SK-N-SH (cell line): ENCODE results near the gene MANEAL. TPM values are rescaled to one million over a fixed set of nuclear protein-coding genes. Genes with fewer than 3 reads are reported as not detected.
A peak's percentile ranks its signal among the peaks of the same experiment; 100 is the strongest.

ENCODE experiments used
- CTCF ChIA-PET: fragments of 300-600, 350-600 bp; formaldehyde crosslinking; extraction: SDS; loops from one replicate; lab custom pipeline; 2021; lab: Yijun Ruan, JAX
- POLR2A ChIA-PET: fragments of 350-600 bp; sonication (Branson Sonifier 250); formaldehyde crosslinking; extraction: SDS; loops from one replicate; lab custom pipeline; 2020; ENCODE audit warnings: antibody characterized with exemption, inconsistent platforms; lab: Yijun Ruan, JAX
- DNase-seq: peaks from one replicate; pipeline ENCODE4 v3.0.0; 2012
- H2AFZ ChIP-seq: fragments of 200-600 bp; sonication (generic); 2 replicates; pipeline ENCODE4 v1.8.1; 2016; ENCODE audit warnings: antibody characterized with exemption, mild to moderate bottlenecking, low read depth
- H3F3A ChIP-seq: fragments of 200-600 bp; sonication (generic); replicated peaks from 2 replicates; pipeline ENCODE3; 2016; ENCODE audit warnings: antibody characterized with exemption, mild to moderate bottlenecking; ENCODE audit not compliant: insufficient read depth
- H3K27ac ChIP-seq, 2 experiments: fragments of 200-500 bp in 1 of 2; fragments of 200-600 bp in 1 of 2; sonication (Bioruptor generic) in 1 of 2; sonication (generic), shearing (Covaris generic) in 1 of 2; 2 replicates each; pipeline versions ENCODE4 v1.5.1 to v1.6.1; 2014 to 2016; ENCODE audit warnings: low read depth in 2 of 2, inconsistent platforms in 1 of 2, low read length in 1 of 2, mild to moderate bottlenecking in 1 of 2, mixed read lengths in 1 of 2
- H3K27me3 ChIP-seq: fragments of 200-600 bp; sonication (generic), shearing (Covaris generic); 2 replicates; pipeline ENCODE4 v1.6.1; 2016; ENCODE audit warnings: mixed run types; ENCODE audit not compliant: insufficient read depth
- H3K36me3 ChIP-seq, 2 experiments: fragments of 200-500 bp in 1 of 2; fragments of 200-600 bp in 1 of 2; sonication (Bioruptor generic) in 1 of 2; sonication (generic) in 1 of 2; replicated peaks in 1 of 2; 2 replicates each; pipeline versions ENCODE3 to v1.5.1; 2014 to 2016; ENCODE audit warnings: low read length in 1 of 2, mild to moderate bottlenecking in 1 of 2; ENCODE audit not compliant: insufficient read depth in 2 of 2, control insufficient read depth in 1 of 2
- H3K4me1 ChIP-seq, 2 experiments: fragments of 200-500 bp in 1 of 2; fragments of 200-600 bp in 1 of 2; sonication (Bioruptor generic) in 1 of 2; sonication (generic), shearing (Covaris generic) in 1 of 2; 2 replicates each; pipeline versions ENCODE4 v1.5.1 to v1.6.1; 2014 to 2016; ENCODE audit warnings: low read depth in 1 of 2, low read length in 1 of 2, mixed run types in 1 of 2; ENCODE audit not compliant: insufficient read depth in 2 of 2, control insufficient read depth in 1 of 2
- H3K4me2 ChIP-seq: fragments of 200-600 bp; sonication (generic), shearing (Covaris generic); 2 replicates; pipeline ENCODE4 v1.6.1; 2017; ENCODE audit warnings: mixed run types
- H3K4me3 ChIP-seq, 2 experiments: fragments of 200-500 bp in 1 of 2; fragments of 200-600 bp in 1 of 2; sonication (Bioruptor generic) in 1 of 2; sonication (generic), shearing (Covaris generic) in 1 of 2; 2 replicates each; pipeline versions ENCODE4 v1.5.1 to v1.8.1; 2014 to 2016; ENCODE audit warnings: low read depth in 2 of 2, inconsistent platforms in 1 of 2, low read length in 1 of 2, mild to moderate bottlenecking in 1 of 2, mixed read lengths in 1 of 2, moderate library complexity in 1 of 2
- H3K79me2 ChIP-seq: fragments of 200-600 bp; sonication (generic); 2 replicates; pipeline ENCODE4 v1.8.1; 2017; ENCODE audit warnings: mild to moderate bottlenecking; ENCODE audit not compliant: insufficient read depth
- H3K9ac ChIP-seq: fragments of 200-600 bp; sonication (generic); 2 replicates; pipeline ENCODE4 v1.6.1; 2017; ENCODE audit warnings: mixed run types
- H3K9me2 ChIP-seq: fragments of 200-600 bp; sonication (generic); 2 replicates; pipeline ENCODE4 v1.6.1; 2017; ENCODE audit warnings: mixed run types
- H3K9me3 ChIP-seq: fragments of 200-600 bp; sonication (generic); 2 replicates; pipeline ENCODE4 v1.6.1; 2017; ENCODE audit warnings: mixed run types, mild to moderate bottlenecking, moderate library complexity
- H4K20me1 ChIP-seq: fragments of 200-600 bp; sonication (generic); 2 replicates; pipeline ENCODE4 v1.6.1; 2017; ENCODE audit warnings: mild to moderate bottlenecking, mixed run types; ENCODE audit not compliant: insufficient read depth
- EZH2phosphoT487 ChIP-seq: fragments of 200-600 bp; sonication (generic); IDR thresholded peaks from 2 replicates; pipeline ENCODE4 v1.6.1; 2017; ENCODE audit warnings: low read depth, mixed run types, mild to moderate bottlenecking, antibody characterized with exemption, moderate library complexity, borderline replicate concordance
- FOSL2 ChIP-seq: IDR thresholded peaks from 2 replicates; pipeline ENCODE4 v1.4.0; 2012; ENCODE audit warnings: low read depth, mild to moderate bottlenecking, moderate library complexity, borderline replicate concordance
- FOXJ3 ChIP-seq: sonication (generic); formaldehyde crosslinking; IDR thresholded peaks from 2 replicates; pipeline ENCODE4 v1.5.1; 2020; ENCODE audit warnings: mild to moderate bottlenecking, missing genetic modification reagents
- GABPA ChIP-seq: IDR thresholded peaks from 2 replicates; pipeline ENCODE4 v1.4.0; 2012; ENCODE audit warnings: low read depth, mild to moderate bottlenecking
- JUND ChIP-seq: IDR thresholded peaks from 2 replicates; pipeline ENCODE4 v1.4.0; 2012
- MEF2A ChIP-seq: IDR thresholded peaks from 2 replicates; pipeline ENCODE4 v1.4.0; 2012; ENCODE audit warnings: low read depth, borderline replicate concordance
- MXI1 ChIP-seq: IDR thresholded peaks from 2 replicates; pipeline ENCODE4 v1.6.1; 2012; ENCODE audit warnings: mild to moderate bottlenecking, low read depth, low read length, improper control_type of control experiment
- NRF1 ChIP-seq: IDR thresholded peaks from 2 replicates; pipeline ENCODE4 v1.6.1; 2012; ENCODE audit warnings: low read depth, mild to moderate bottlenecking, low read length
- POLR2AphosphoS5 ChIP-seq: IDR thresholded peaks from 2 replicates; pipeline ENCODE4 v1.6.1; 2012; ENCODE audit warnings: low read depth, low read length
- RAD21 ChIP-seq: IDR thresholded peaks from 2 replicates; pipeline ENCODE4 v1.6.1; 2012; ENCODE audit warnings: mild to moderate bottlenecking, low read length
- RCOR1 ChIP-seq: fragments of 150-350 bp; IDR thresholded peaks from 2 replicates; pipeline ENCODE4 v1.6.1; 2017; ENCODE audit warnings: antibody characterized with exemption, low read length
- RXRA ChIP-seq: IDR thresholded peaks from 2 replicates; pipeline ENCODE4 v1.4.0; 2012; ENCODE audit warnings: low read depth, mild to moderate bottlenecking, borderline replicate concordance
- TAF1 ChIP-seq: IDR thresholded peaks from 2 replicates; pipeline ENCODE4 v1.6.1; 2012; ENCODE audit warnings: low read depth, mild to moderate bottlenecking, low read length, moderate library complexity, borderline replicate concordance
- TCF12 ChIP-seq: IDR thresholded peaks from 2 replicates; pipeline ENCODE4 v1.4.0; 2012
- TEAD4 ChIP-seq: IDR thresholded peaks from 2 replicates; pipeline ENCODE4 v1.4.0; 2012; ENCODE audit warnings: mild to moderate bottlenecking, borderline replicate concordance; ENCODE audit not compliant: insufficient read depth
- WGBS: methylation state at CpG from one replicate; pipeline ENCODE4 v1.1.6; 2017; ENCODE audit warnings: low lambda C conversion rate; 5-methylcytosine and 5-hydroxymethylcytosine counted together
- polyA plus RNA-seq, 3 experiments: library from polyadenylated mRNA; depleted of rRNA; stranded (reverse); fragments of >200 nt; gene quantifications; 2 replicates each; pipeline ENCODE4 v1.2.3, GENCODE V29; 2012
- TF ChIP-seq, protein P1 (sequence below): IDR thresholded peaks from 2 replicates; pipeline ENCODE4 v1.4.0; 2012; ENCODE audit warnings: low read depth
- TF ChIP-seq, protein P2 (sequence below): fragments of 150-350 bp; IDR thresholded peaks from 2 replicates; pipeline ENCODE4 v1.6.1; 2016; ENCODE audit warnings: mild to moderate bottlenecking, low read depth, low read length
- TF ChIP-seq, protein P3 (sequence below): IDR thresholded peaks from 2 replicates; pipeline ENCODE4 v1.4.0; 2012; ENCODE audit warnings: low read depth, borderline replicate concordance
- TF ChIP-seq, protein P4 (sequence below): IDR thresholded peaks from 2 replicates; pipeline ENCODE4 v1.6.1; 2012; ENCODE audit warnings: mild to moderate bottlenecking, low read depth, low read length, moderate library complexity

MANEAL gene
- polyA plus RNA-seq, 1 of the 3 experiments (the other 2 are of a cell fraction): 2.7 TPM

DNA sequence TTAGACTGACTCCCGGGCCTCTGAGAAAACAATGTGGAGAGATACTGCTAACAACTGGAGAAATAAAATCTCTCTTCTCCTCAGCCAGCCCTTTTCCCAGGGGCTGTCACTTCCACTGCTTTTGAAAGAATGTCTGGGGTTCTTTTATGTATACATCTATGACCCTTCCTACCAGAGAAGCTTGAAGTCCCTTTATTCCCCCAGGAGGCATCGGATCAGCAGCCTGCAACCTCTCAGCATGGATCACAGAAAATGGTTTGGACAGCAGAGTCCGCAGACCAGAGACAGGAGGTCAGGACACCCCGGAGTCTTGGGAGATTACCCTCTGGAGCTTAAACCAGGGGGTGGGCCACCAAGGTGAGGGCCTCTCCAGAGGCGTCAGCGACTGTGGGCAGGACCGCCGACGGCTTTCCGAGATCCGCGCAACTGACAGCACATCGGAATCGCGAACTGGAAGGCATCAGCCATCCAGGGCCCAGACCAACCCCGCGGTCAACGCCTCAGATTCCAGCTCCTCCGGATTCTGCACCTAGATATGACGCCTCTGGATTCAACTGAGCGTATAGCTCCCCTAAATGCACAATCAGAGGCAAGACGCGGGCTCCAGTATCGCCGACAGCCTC, 29.7 kb upstream of the MANEAL start:
- H3K27ac ChIP-seq: no peak overlapping the region
- CTCF ChIA-PET: interaction anchor here (0.7 to 2.4 kb wide), 6 partner anchors 14 to 162 kb away, joined by 3 to 9 read pairs (median 4); a partner anchor contains a TSS
- DNase-seq: no peak

More for the DNA sequence above, 29.7 kb upstream of the MANEAL start:
- H3K4me3 ChIP-seq: peak overlapping the region in 1 of 2 experiments; percentile 42; a peak in 1 of 4 replicates
- no peaks in the 10 kb centered on the region for H3K79me2 ChIP-seq
- no peak for TF ChIP-seq EZH2phosphoT487
- TF ChIP-seq, protein P1, sequence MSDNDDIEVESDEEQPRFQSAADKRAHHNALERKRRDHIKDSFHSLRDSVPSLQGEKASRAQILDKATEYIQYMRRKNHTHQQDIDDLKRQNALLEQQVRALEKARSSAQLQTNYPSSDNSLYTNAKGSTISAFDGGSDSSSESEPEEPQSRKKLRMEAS: no peak
- TF ChIP-seq, protein P2, sequence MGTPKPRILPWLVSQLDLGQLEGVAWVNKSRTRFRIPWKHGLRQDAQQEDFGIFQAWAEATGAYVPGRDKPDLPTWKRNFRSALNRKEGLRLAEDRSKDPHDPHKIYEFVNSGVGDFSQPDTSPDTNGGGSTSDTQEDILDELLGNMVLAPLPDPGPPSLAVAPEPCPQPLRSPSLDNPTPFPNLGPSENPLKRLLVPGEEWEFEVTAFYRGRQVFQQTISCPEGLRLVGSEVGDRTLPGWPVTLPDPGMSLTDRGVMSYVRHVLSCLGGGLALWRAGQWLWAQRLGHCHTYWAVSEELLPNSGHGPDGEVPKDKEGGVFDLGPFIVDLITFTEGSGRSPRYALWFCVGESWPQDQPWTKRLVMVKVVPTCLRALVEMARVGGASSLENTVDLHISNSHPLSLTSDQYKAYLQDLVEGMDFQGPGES: no peak
- TF ChIP-seq MXI1: no peak
- TF ChIP-seq, protein P3, sequence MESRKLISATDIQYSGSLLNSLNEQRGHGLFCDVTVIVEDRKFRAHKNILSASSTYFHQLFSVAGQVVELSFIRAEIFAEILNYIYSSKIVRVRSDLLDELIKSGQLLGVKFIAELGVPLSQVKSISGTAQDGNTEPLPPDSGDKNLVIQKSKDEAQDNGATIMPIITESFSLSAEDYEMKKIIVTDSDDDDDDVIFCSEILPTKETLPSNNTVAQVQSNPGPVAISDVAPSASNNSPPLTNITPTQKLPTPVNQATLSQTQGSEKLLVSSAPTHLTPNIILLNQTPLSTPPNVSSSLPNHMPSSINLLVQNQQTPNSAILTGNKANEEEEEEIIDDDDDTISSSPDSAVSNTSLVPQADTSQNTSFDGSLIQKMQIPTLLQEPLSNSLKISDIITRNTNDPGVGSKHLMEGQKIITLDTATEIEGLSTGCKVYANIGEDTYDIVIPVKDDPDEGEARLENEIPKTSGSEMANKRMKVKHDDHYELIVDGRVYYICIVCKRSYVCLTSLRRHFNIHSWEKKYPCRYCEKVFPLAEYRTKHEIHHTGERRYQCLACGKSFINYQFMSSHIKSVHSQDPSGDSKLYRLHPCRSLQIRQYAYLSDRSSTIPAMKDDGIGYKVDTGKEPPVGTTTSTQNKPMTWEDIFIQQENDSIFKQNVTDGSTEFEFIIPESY: no peak
- no peak for TF ChIP-seq MEF2A
- TF ChIP-seq GABPA: no peak
- TF ChIP-seq NRF1: no peak
- TF ChIP-seq TEAD4: no peak
- no peak for TF ChIP-seq TAF1
- TF ChIP-seq POLR2AphosphoS5: no peak
- TF ChIP-seq RXRA: no peak
- no peak for TF ChIP-seq RAD21
- TF ChIP-seq FOXJ3 (CRISPR knock-in tag): no peak
- no peak for TF ChIP-seq JUND
- no peak for TF ChIP-seq FOSL2
- TF ChIP-seq, protein P4, sequence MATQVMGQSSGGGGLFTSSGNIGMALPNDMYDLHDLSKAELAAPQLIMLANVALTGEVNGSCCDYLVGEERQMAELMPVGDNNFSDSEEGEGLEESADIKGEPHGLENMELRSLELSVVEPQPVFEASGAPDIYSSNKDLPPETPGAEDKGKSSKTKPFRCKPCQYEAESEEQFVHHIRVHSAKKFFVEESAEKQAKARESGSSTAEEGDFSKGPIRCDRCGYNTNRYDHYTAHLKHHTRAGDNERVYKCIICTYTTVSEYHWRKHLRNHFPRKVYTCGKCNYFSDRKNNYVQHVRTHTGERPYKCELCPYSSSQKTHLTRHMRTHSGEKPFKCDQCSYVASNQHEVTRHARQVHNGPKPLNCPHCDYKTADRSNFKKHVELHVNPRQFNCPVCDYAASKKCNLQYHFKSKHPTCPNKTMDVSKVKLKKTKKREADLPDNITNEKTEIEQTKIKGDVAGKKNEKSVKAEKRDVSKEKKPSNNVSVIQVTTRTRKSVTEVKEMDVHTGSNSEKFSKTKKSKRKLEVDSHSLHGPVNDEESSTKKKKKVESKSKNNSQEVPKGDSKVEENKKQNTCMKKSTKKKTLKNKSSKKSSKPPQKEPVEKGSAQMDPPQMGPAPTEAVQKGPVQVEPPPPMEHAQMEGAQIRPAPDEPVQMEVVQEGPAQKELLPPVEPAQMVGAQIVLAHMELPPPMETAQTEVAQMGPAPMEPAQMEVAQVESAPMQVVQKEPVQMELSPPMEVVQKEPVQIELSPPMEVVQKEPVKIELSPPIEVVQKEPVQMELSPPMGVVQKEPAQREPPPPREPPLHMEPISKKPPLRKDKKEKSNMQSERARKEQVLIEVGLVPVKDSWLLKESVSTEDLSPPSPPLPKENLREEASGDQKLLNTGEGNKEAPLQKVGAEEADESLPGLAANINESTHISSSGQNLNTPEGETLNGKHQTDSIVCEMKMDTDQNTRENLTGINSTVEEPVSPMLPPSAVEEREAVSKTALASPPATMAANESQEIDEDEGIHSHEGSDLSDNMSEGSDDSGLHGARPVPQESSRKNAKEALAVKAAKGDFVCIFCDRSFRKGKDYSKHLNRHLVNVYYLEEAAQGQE: no peak
- TF ChIP-seq TCF12: no peak
- no peak for TF ChIP-seq RCOR1
- TF ChIP-seq, all 33 proteins: peak for 0
- no peaks in the 10 kb centered on the region for H3F3A ChIP-seq
- no peak overlapping the region for H3K4me2 ChIP-seq
- no peaks in the 10 kb centered on the region for H3K9me2 ChIP-seq
- 0 out of 2 replicates have a peak, but pooled peaks cover 3% of the 10 kb centered on the region for H4K20me1 ChIP-seq
- POLR2A ChIA-PET: interaction anchor here (0.8 kb wide), 1 partner anchor 31 kb away, joined by 3 read pairs; no protein-coding TSS in a partner anchor
- no peaks in the 10 kb centered on the region for H3K9me3 ChIP-seq
- no peak overlapping the region for H2AFZ ChIP-seq
- H3K27me3 ChIP-seq: peaks cover 40% of the 10 kb centered on the region
- H3K4me1 ChIP-seq: peaks cover 0 to 13% of the 10 kb centered on the region in 2 experiments; a peak in 1 of 4 replicates
- 3% methylated on average over 6 of the region's 25 CpGs for WGBS
- H3K36me3 ChIP-seq: no peaks in the 10 kb centered on the region
- H3K9ac ChIP-seq: no peak overlapping the region
